Large intestine (tissue), 3 donors: ENCODE data around the gene FBXO42. TPM values are rescaled to one million over a fixed set of nuclear protein-coding genes. Genes with fewer than 3 reads are reported as not detected.
A peak's percentile ranks its signal among the peaks of the same experiment; 100 is the strongest.
"Not testable (repeated sequence)": the region's sequence is repeated elsewhere in the genome, so short reads cannot be mapped to it uniquely, and the experiment has no call there.

Source experiments
- DNase-seq, 2 donors: peaks; one replicate each; pipeline versions ENCODE4 v3.0.0 to v3.0.0-alpha.2; 2013
- H3K27ac ChIP-seq: one replicate; pipeline ENCODE4 v1.5.1; 2013; ENCODE audit warnings: low read length
- H3K27me3 ChIP-seq: 2 replicates; pipeline ENCODE4 v1.6.1; 2013; ENCODE audit warnings: low read length; ENCODE audit not compliant: control insufficient read depth, insufficient read depth
- H3K36me3 ChIP-seq: 2 replicates; pipeline ENCODE4 v1.6.1; 2013; ENCODE audit warnings: low read length; ENCODE audit not compliant: control insufficient read depth, insufficient read depth
- H3K4me1 ChIP-seq: one replicate; pipeline ENCODE4 v1.6.1; 2013; ENCODE audit warnings: low read length; ENCODE audit not compliant: control insufficient read depth, insufficient read depth
- H3K4me3 ChIP-seq: one replicate; pipeline ENCODE4 v1.5.1; 2013; ENCODE audit warnings: low read length
- H3K9me3 ChIP-seq: one replicate; pipeline ENCODE4 v1.6.1; 2013; ENCODE audit warnings: mild to moderate bottlenecking, low read depth, low read length, moderate library complexity; ENCODE audit not compliant: control insufficient read depth
- WGBS: methylation state at CpG from one replicate; pipeline ENCODE4 v1.1.5; 2013; ENCODE audit warnings: low lambda C conversion rate; ENCODE audit not compliant: insufficient coverage; 5-methylcytosine and 5-hydroxymethylcytosine counted together
- polyA plus RNA-seq: library from polyadenylated mRNA; unstranded; fragments of 120-200 nt; gene quantifications from one replicate; pipeline ENCODE4 v1.2.1, GENCODE V29; 2013

Gene FBXO42
- polyA plus RNA-seq, 1 donor = 17.0 TPM

DNA sequence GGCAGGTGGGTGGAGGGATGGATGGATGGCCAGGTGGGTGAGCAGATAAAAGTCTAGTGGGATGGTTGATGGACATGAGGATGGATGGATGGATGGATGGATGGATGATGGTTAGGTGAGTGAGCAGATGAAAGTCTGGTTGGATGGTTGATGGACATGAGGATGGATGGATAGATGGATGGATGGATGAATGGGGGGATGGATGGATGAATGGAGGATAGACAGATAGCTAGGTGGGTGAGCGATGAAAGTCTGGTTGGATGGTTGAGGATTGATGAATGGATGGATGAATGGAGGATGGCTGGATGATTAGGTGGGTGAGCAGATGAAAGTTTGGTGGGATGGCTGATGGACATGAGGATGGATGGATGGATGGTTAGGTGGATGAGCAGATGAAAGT lies 130.8 kb downstream of the FBXO42 start:
- Histone ChIP-seq H3K36me3 (no peaks in the 10 kb centered on the region), H3K27ac (no peak overlapping the region), H3K27me3 (peaks cover 8% of the 10 kb centered on the region), H3K9me3 (no peaks in the 10 kb centered on the region), H3K4me1 (peaks cover 25% of the 10 kb centered on the region), H3K4me3 (no peak overlapping the region)
- DNase-seq = no peak
- WGBS = 100% methylated on average over 1 of the region's 1 CpG

DNA sequence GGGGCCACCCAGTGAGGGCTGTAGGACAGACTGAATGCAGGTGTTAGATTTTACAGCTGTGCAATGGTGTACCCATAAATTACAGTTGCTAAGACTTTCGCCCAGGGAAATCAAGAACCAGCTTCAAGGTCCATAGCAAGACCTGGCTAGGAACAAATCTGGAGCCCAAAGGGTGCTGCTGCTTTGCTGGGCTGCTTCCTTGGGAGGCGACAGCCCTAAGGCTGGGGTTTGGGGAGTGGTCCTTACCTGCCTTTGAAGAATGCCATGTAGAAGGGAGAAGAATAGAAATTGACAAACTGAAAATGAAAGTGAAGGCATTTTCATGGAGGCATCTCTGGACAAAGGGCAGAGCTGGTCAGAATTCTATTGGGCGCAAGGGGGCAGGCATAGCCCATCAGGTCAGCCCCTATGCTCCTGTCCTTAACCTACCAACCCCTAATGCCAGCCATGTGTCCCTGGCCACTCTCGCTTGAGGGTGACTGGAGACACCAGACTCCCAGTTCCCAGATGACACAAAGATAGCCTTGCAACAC lies 132.2 kb downstream of the FBXO42 start:
- DNase-seq = peak in 1 of 2 donors; percentile 63
- H3K36me3 ChIP-seq = no peaks in the 10 kb centered on the region
- peaks cover 30% of the 10 kb centered on the region for H3K4me1 ChIP-seq
- H3K9me3 ChIP-seq = no peaks in the 10 kb centered on the region
- H3K4me3 ChIP-seq = no peak overlapping the region
- peak overlapping the region; percentile 22 for H3K27ac ChIP-seq
- no peaks in the 10 kb centered on the region for H3K27me3 ChIP-seq
- WGBS = no CpG with 5 or more reads among the region's 4 CpGs

GRCh38 chr1:16218674-16219071 lies 133.6 kb downstream of the FBXO42 start:
- DNase-seq = no peak
- Histone ChIP-seq H3K27ac (no peak overlapping the region), H3K27me3 (no peaks in the 10 kb centered on the region), H3K4me3 (no peak overlapping the region), H3K4me1 (peaks cover 30% of the 10 kb centered on the region), H3K36me3 (no peaks in the 10 kb centered on the region), H3K9me3 (no peaks in the 10 kb centered on the region)
- no CpG with 5 or more reads among the region's 6 CpGs for WGBS

DNA sequence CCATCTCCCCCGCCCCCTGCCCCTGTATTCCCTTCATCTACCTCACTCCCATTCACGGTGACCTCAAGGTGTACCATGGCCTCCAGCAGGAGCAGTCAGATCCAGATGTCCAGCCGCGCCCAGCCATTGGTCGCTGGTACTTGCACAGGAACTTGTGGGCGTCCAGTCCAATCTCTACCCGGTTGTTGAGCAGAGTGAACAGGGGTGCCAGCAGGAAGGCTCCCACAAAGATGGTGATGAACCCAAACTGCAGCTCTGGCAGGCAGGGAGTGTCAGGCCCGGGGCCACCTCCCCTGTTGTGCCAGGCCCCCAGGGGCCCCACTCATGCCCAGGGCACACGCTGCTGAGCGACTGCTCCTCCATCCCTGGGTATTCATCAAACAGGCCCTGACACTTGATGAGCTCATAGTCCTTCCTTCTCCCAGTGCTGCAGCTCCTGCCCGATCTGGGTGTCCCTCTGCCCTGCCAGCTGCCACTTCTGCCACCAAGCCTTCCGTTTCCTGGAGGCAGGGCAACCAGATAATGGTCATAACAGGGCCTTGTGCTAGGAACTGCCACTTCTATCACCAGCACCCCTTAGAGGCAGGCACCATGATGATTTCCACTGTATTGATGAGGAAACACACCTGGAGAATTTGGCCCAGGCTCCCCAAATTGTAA lies 134.1 kb downstream of the FBXO42 start:
- no peaks in the 10 kb centered on the region for H3K36me3 ChIP-seq
- no CpG with 5 or more reads among the region's 12 CpGs for WGBS
- H3K4me1 ChIP-seq = peaks cover 30% of the 10 kb centered on the region
- H3K4me3 ChIP-seq = peak overlapping the region; percentile 39
- peak overlapping the region; percentile 58 for H3K27ac ChIP-seq
- peak in 1 of 2 donors; percentile 32 for DNase-seq
- no peaks in the 10 kb centered on the region for H3K9me3 ChIP-seq
- H3K27me3 ChIP-seq = no peaks in the 10 kb centered on the region

DNA sequence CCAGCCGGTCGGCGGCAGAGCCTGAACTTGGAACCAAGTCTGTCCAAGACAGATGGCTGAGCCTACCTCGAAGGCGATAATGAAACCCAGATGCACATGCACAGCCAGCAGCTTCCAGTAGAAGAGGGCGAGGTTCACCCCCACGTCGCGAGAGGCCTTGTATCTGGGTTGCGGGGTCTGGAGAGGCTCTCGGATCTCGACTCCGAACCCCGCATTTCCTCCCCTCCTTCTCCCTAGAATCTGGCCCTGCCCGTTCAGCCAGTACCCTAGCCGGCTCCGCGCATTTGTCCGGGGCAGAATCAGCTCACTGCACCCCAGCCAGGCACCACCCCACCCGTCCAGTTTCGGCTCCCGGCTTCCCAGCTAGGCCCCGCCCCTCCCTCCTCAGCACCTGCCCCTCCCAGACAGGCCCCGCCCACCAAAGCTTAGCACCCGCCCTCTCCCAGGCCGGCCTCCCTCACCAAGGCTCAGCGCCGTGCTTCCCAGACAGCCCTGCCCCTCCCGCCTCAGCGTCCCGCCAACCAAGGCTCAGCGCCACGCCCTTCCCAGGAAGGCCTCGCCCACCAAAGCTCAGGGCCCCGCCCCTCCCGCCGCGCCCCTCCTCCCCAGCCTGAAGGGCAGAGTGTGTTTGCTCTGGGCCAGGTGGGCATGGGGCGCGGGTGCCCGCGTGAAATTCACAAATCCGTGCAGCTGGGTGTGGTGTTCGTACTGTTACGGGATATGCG lies 135.1 kb downstream of the FBXO42 start:
- Histone ChIP-seq H3K27ac (peak overlapping the region; percentile 72), H3K4me3 (peak overlapping the region; percentile 51), H3K9me3 (no peaks in the 10 kb centered on the region), H3K27me3 (no peaks in the 10 kb centered on the region), H3K4me1 (peaks cover 34% of the 10 kb centered on the region), H3K36me3 (no peaks in the 10 kb centered on the region)
- no CpG with 5 or more reads among the region's 46 CpGs for WGBS
- peak; percentile 97 to 98 for DNase-seq

GRCh38 chr1:16215882-16216753 lies 136.2 kb downstream of the FBXO42 start:
- DNase-seq = peak; percentile 91 to 92
- no CpG with 5 or more reads among the region's 33 CpGs for WGBS
- peak overlapping the region; percentile 51 for H3K4me3 ChIP-seq
- H3K36me3 ChIP-seq = no peaks in the 10 kb centered on the region
- no peaks in the 10 kb centered on the region for H3K27me3 ChIP-seq
- peaks cover 34% of the 10 kb centered on the region for H3K4me1 ChIP-seq
- H3K27ac ChIP-seq = peak overlapping the region; percentile 72
- no peaks in the 10 kb centered on the region for H3K9me3 ChIP-seq

DNA sequence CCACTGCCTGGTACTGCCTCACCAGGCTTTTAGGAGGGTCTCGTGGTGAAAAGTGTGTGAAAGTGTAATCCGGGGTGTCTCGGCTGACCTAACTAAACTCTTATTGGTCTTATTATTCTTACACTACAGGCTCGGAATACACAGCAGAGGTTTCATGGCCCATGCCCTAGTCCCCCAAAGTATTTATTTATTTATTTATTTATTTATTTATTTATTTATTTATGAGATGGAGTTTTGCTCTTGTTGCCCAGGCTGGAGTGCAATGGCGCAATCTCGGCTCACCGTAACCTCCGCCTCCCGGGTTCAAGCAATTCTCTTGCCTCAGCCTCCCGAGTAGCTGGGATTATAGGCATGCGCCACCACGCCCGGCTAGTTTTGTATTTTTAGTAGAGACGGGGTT lies 137.0 kb downstream of the FBXO42 start:
- not testable (repeated sequence) for DNase-seq
- peaks cover 33% of the 10 kb centered on the region for H3K4me1 ChIP-seq
- 100% methylated on average over 1 of the region's 14 CpGs for WGBS

DNA sequence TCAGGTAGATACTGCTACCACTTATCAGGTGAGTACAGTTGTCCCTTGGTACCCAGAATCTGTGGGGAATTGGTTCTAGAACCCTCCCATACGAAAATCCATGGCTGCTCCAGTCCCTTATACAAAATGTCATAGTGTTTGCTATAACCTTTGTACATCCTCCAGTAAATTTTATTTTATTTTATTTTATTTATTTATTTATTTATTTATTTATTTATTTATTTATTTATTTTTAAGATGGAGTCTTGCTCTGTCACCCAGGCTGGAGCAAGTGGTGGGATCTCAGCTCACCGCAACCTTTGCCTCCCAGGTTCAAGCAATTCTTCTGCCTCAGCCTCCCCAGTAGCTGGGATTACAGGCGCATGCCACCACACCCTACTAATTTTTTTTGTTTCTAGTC lies 138.7 kb downstream of the FBXO42 start:
- not testable (repeated sequence) for H3K27ac ChIP-seq, DNase-seq, H3K36me3 ChIP-seq, H3K27me3 ChIP-seq, H3K4me3 ChIP-seq, H3K9me3 ChIP-seq
- H3K4me1 ChIP-seq = peaks cover 32% of the 10 kb centered on the region
- WGBS = no CpG with 5 or more reads among the region's 3 CpGs

More for the DNA sequence above, 137.0 kb downstream of the FBXO42 start:
- not testable (repeated sequence) for H3K4me3 ChIP-seq, H3K27ac ChIP-seq, H3K36me3 ChIP-seq, H3K27me3 ChIP-seq, H3K9me3 ChIP-seq

DNA sequence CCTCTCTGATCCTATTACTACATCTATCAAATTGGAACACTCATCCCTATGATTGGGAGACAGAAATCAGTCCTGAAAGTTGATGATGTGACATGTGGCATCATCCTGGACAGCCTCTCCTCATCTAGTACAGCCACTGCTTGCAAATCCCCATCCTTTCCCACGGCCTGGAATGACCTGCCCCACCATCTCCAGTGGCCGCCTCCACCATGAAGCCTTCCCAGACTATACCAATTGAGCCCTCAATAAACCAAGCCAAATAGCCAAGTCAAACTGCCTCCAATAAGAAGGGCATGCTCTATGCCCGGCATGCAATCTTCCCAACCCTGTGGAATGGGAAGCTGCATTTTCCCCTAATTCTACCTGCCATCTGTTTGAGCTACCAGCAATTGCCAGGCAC lies 139.3 kb downstream of the FBXO42 start:
- H3K36me3 ChIP-seq = no peaks in the 10 kb centered on the region
- H3K27ac ChIP-seq = no peak overlapping the region
- WGBS = 60% methylated on average over 1 of the region's 3 CpGs
- peaks cover 29% of the 10 kb centered on the region for H3K4me1 ChIP-seq
- no peak overlapping the region for H3K4me3 ChIP-seq
- H3K9me3 ChIP-seq = no peaks in the 10 kb centered on the region
- no peaks in the 10 kb centered on the region for H3K27me3 ChIP-seq
- no peak for DNase-seq
